SK-N-SH (cell line): Measurements from ENCODE around the gene UBASH3B. TPM values are rescaled to one million over a fixed set of nuclear protein-coding genes. Genes with fewer than 3 reads are reported as not detected.

Experiments used
- CTCF ChIA-PET: fragments of 300-600, 350-600 bp; formaldehyde crosslinking; extraction: SDS; loops from one replicate; lab custom pipeline; 2021; lab: Yijun Ruan, JAX
- POLR2A ChIA-PET: fragments of 350-600 bp; sonication (Branson Sonifier 250); formaldehyde crosslinking; extraction: SDS; loops from one replicate; lab custom pipeline; 2020; ENCODE audit warnings: antibody characterized with exemption, inconsistent platforms; lab: Yijun Ruan, JAX
- DNase-seq: peaks from one replicate; pipeline ENCODE4 v3.0.0; 2012
- H2AFZ ChIP-seq: fragments of 200-600 bp; sonication (generic); 2 replicates; pipeline ENCODE4 v1.8.1; 2016; ENCODE audit warnings: antibody characterized with exemption, mild to moderate bottlenecking, low read depth
- H3F3A ChIP-seq: fragments of 200-600 bp; sonication (generic); replicated peaks from 2 replicates; pipeline ENCODE3; 2016; ENCODE audit warnings: antibody characterized with exemption, mild to moderate bottlenecking; ENCODE audit not compliant: insufficient read depth
- H3K27ac ChIP-seq, 2 experiments: fragments of 200-500 bp in 1 of 2; fragments of 200-600 bp in 1 of 2; sonication (Bioruptor generic) in 1 of 2; sonication (generic), shearing (Covaris generic) in 1 of 2; 2 replicates each; pipeline versions ENCODE4 v1.5.1 to v1.6.1; 2014 to 2016; ENCODE audit warnings: low read depth in 2 of 2, inconsistent platforms in 1 of 2, low read length in 1 of 2, mild to moderate bottlenecking in 1 of 2, mixed read lengths in 1 of 2
- H3K27me3 ChIP-seq: fragments of 200-600 bp; sonication (generic), shearing (Covaris generic); 2 replicates; pipeline ENCODE4 v1.6.1; 2016; ENCODE audit warnings: mixed run types; ENCODE audit not compliant: insufficient read depth
- H3K36me3 ChIP-seq, 2 experiments: fragments of 200-500 bp in 1 of 2; fragments of 200-600 bp in 1 of 2; sonication (Bioruptor generic) in 1 of 2; sonication (generic) in 1 of 2; replicated peaks in 1 of 2; 2 replicates each; pipeline versions ENCODE3 to v1.5.1; 2014 to 2016; ENCODE audit warnings: low read length in 1 of 2, mild to moderate bottlenecking in 1 of 2; ENCODE audit not compliant: insufficient read depth in 2 of 2, control insufficient read depth in 1 of 2
- H3K4me1 ChIP-seq, 2 experiments: fragments of 200-500 bp in 1 of 2; fragments of 200-600 bp in 1 of 2; sonication (Bioruptor generic) in 1 of 2; sonication (generic), shearing (Covaris generic) in 1 of 2; 2 replicates each; pipeline versions ENCODE4 v1.5.1 to v1.6.1; 2014 to 2016; ENCODE audit warnings: low read depth in 1 of 2, low read length in 1 of 2, mixed run types in 1 of 2; ENCODE audit not compliant: insufficient read depth in 2 of 2, control insufficient read depth in 1 of 2
- H3K4me2 ChIP-seq: fragments of 200-600 bp; sonication (generic), shearing (Covaris generic); 2 replicates; pipeline ENCODE4 v1.6.1; 2017; ENCODE audit warnings: mixed run types
- H3K4me3 ChIP-seq, 2 experiments: fragments of 200-500 bp in 1 of 2; fragments of 200-600 bp in 1 of 2; sonication (Bioruptor generic) in 1 of 2; sonication (generic), shearing (Covaris generic) in 1 of 2; 2 replicates each; pipeline versions ENCODE4 v1.5.1 to v1.8.1; 2014 to 2016; ENCODE audit warnings: low read depth in 2 of 2, inconsistent platforms in 1 of 2, low read length in 1 of 2, mild to moderate bottlenecking in 1 of 2, mixed read lengths in 1 of 2, moderate library complexity in 1 of 2
- H3K79me2 ChIP-seq: fragments of 200-600 bp; sonication (generic); 2 replicates; pipeline ENCODE4 v1.8.1; 2017; ENCODE audit warnings: mild to moderate bottlenecking; ENCODE audit not compliant: insufficient read depth
- H3K9ac ChIP-seq: fragments of 200-600 bp; sonication (generic); 2 replicates; pipeline ENCODE4 v1.6.1; 2017; ENCODE audit warnings: mixed run types
- H3K9me2 ChIP-seq: fragments of 200-600 bp; sonication (generic); 2 replicates; pipeline ENCODE4 v1.6.1; 2017; ENCODE audit warnings: mixed run types
- H3K9me3 ChIP-seq: fragments of 200-600 bp; sonication (generic); 2 replicates; pipeline ENCODE4 v1.6.1; 2017; ENCODE audit warnings: mixed run types, mild to moderate bottlenecking, moderate library complexity
- H4K20me1 ChIP-seq: fragments of 200-600 bp; sonication (generic); 2 replicates; pipeline ENCODE4 v1.6.1; 2017; ENCODE audit warnings: mild to moderate bottlenecking, mixed run types; ENCODE audit not compliant: insufficient read depth
- CHD2 ChIP-seq: fragments of 150-350 bp; IDR thresholded peaks from 2 replicates; pipeline ENCODE4 v1.6.1; 2018; ENCODE audit warnings: low read length; ENCODE audit not compliant: partially characterized antibody
- CTCF ChIP-seq: fragments of 200-600 bp; sonication (generic); IDR thresholded peaks from 2 replicates; pipeline ENCODE4 v1.6.1; 2017; ENCODE audit warnings: antibody characterized with exemption, mild to moderate bottlenecking, moderate library complexity
- FOSL2 ChIP-seq: IDR thresholded peaks from 2 replicates; pipeline ENCODE4 v1.4.0; 2012; ENCODE audit warnings: low read depth, mild to moderate bottlenecking, moderate library complexity, borderline replicate concordance
- FOXM1 ChIP-seq: IDR thresholded peaks from 2 replicates; pipeline ENCODE4 v1.4.0; 2012; ENCODE audit warnings: low read depth, mild to moderate bottlenecking
- GATA2 ChIP-seq: sonication (generic); formaldehyde crosslinking; IDR thresholded peaks from 2 replicates; pipeline ENCODE4 v1.5.0; 2020; ENCODE audit warnings: mild to moderate bottlenecking, missing genetic modification reagents
- MXI1 ChIP-seq: IDR thresholded peaks from 2 replicates; pipeline ENCODE4 v1.6.1; 2012; ENCODE audit warnings: mild to moderate bottlenecking, low read depth, low read length, improper control_type of control experiment
- NRF1 ChIP-seq: IDR thresholded peaks from 2 replicates; pipeline ENCODE4 v1.6.1; 2012; ENCODE audit warnings: low read depth, mild to moderate bottlenecking, low read length
- PBX3 ChIP-seq: IDR thresholded peaks from 2 replicates; pipeline ENCODE4; 2012
- POLR2AphosphoS5 ChIP-seq: IDR thresholded peaks from 2 replicates; pipeline ENCODE4 v1.6.1; 2012; ENCODE audit warnings: low read depth, low read length
- RAD21 ChIP-seq: IDR thresholded peaks from 2 replicates; pipeline ENCODE4 v1.6.1; 2012; ENCODE audit warnings: mild to moderate bottlenecking, low read length
- RCOR1 ChIP-seq: fragments of 150-350 bp; IDR thresholded peaks from 2 replicates; pipeline ENCODE4 v1.6.1; 2017; ENCODE audit warnings: antibody characterized with exemption, low read length
- RFX5 ChIP-seq: IDR thresholded peaks from 2 replicates; pipeline ENCODE4 v1.6.1; 2012; ENCODE audit warnings: mild to moderate bottlenecking, improper control_type of control experiment, low read length
- RXRA ChIP-seq: IDR thresholded peaks from 2 replicates; pipeline ENCODE4 v1.4.0; 2012; ENCODE audit warnings: low read depth, mild to moderate bottlenecking, borderline replicate concordance
- SIN3A ChIP-seq: IDR thresholded peaks from 2 replicates; pipeline ENCODE4 v1.6.1; 2012; ENCODE audit warnings: low read depth, mild to moderate bottlenecking, low read length, moderate library complexity, borderline replicate concordance
- TAF1 ChIP-seq: IDR thresholded peaks from 2 replicates; pipeline ENCODE4 v1.6.1; 2012; ENCODE audit warnings: low read depth, mild to moderate bottlenecking, low read length, moderate library complexity, borderline replicate concordance
- TEAD4 ChIP-seq: IDR thresholded peaks from 2 replicates; pipeline ENCODE4 v1.4.0; 2012; ENCODE audit warnings: mild to moderate bottlenecking, borderline replicate concordance; ENCODE audit not compliant: insufficient read depth
- YY1 ChIP-seq: IDR thresholded peaks from 2 replicates; pipeline ENCODE4 v1.4.0; 2012; ENCODE audit warnings: low read depth, mild to moderate bottlenecking
- ZBTB33 ChIP-seq: IDR thresholded peaks from 2 replicates; pipeline ENCODE4 v1.4.0; 2012; ENCODE audit warnings: low read depth, borderline replicate concordance
- WGBS: methylation state at CpG from one replicate; pipeline ENCODE4 v1.1.6; 2017; ENCODE audit warnings: low lambda C conversion rate; 5-methylcytosine and 5-hydroxymethylcytosine counted together
- polyA plus RNA-seq, 3 experiments: library from polyadenylated mRNA; depleted of rRNA; stranded (reverse); fragments of >200 nt; gene quantifications; 2 replicates each; pipeline ENCODE4 v1.2.3, GENCODE V29; 2012
- TF ChIP-seq, protein P1 (sequence below): fragments of 150-350 bp; IDR thresholded peaks from 2 replicates; pipeline ENCODE4 v1.6.1; 2017; ENCODE audit warnings: antibody characterized with exemption, low read length, low read depth, borderline replicate concordance
- TF ChIP-seq, protein P2 (sequence below): IDR thresholded peaks from 2 replicates; pipeline ENCODE4 v1.4.0; 2012; ENCODE audit warnings: low read depth
- TF ChIP-seq, protein P3 (sequence below): IDR thresholded peaks from 2 replicates; pipeline ENCODE4 v1.6.1; 2012; ENCODE audit warnings: mild to moderate bottlenecking, low read depth, low read length, moderate library complexity
- TF ChIP-seq, protein P4 (sequence below): IDR thresholded peaks from 2 replicates; pipeline ENCODE4 v1.4.0; 2012; ENCODE audit warnings: low read depth, borderline replicate concordance

The UBASH3B gene
- polyA plus RNA-seq, 1 of the 3 experiments (the other 2 are of a cell fraction): 10.4 TPM

DNA sequence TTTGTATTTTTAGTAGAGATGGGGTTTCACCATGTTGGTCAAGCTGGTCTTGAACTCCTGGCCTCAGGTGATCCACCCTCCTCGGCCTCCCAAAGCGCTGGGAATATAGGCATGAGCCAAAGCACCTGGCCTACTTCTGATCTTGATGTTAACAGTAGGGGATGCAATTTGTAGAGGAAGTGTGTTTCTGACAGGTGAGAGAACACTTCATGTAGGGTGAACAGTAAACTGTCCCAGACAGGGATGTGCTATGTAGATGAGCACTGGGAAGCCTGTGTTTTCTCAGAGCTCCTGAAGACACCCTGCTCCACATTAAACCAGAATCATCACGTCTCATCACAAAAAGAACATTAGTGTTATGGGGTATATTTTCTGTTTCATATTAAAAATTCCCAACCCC is 45.1 kb downstream of the UBASH3B start (continued):
- TF ChIP-seq, protein P1, sequence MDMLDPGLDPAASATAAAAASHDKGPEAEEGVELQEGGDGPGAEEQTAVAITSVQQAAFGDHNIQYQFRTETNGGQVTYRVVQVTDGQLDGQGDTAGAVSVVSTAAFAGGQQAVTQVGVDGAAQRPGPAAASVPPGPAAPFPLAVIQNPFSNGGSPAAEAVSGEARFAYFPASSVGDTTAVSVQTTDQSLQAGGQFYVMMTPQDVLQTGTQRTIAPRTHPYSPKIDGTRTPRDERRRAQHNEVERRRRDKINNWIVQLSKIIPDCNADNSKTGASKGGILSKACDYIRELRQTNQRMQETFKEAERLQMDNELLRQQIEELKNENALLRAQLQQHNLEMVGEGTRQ: no peak
- no peak for TF ChIP-seq RXRA

- Histone ChIP-seq H3K4me3 (no peak overlapping the region), H3F3A (peaks cover 13% of the 10 kb centered on the region), H3K4me1 (peaks cover 0 to 13% of the 10 kb centered on the region in 2 experiments; a peak in 1 of 4 replicates), H3K79me2 (peaks cover 69% of the 10 kb centered on the region; the same call in 1 of the 2 replicates), H3K4me2 (no peak overlapping the region), H2AFZ (no peak overlapping the region), H3K36me3 (no peaks in the 10 kb centered on the region), H3K9ac (no peak overlapping the region), H3K9me3 (no peaks in the 10 kb centered on the region), H3K27me3 (no peaks in the 10 kb centered on the region), H3K9me2 (no peaks in the 10 kb centered on the region), H4K20me1 (no peaks in the 10 kb centered on the region), H3K27ac (no peak overlapping the region)
- POLR2A ChIA-PET: no interaction called here
- WGBS: 81% methylated on average over 4 of the region's 4 CpGs
- CTCF ChIA-PET: no interaction called here
- no peak for TF ChIP-seq SIN3A
- TF ChIP-seq GATA2 (CRISPR knock-in tag): no peak
- no peak for TF ChIP-seq TAF1
- TF ChIP-seq, protein P2, sequence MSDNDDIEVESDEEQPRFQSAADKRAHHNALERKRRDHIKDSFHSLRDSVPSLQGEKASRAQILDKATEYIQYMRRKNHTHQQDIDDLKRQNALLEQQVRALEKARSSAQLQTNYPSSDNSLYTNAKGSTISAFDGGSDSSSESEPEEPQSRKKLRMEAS: no peak
- TF ChIP-seq NRF1: no peak
- no peak for TF ChIP-seq MXI1
- no peak for TF ChIP-seq FOSL2
- TF ChIP-seq, protein P3, sequence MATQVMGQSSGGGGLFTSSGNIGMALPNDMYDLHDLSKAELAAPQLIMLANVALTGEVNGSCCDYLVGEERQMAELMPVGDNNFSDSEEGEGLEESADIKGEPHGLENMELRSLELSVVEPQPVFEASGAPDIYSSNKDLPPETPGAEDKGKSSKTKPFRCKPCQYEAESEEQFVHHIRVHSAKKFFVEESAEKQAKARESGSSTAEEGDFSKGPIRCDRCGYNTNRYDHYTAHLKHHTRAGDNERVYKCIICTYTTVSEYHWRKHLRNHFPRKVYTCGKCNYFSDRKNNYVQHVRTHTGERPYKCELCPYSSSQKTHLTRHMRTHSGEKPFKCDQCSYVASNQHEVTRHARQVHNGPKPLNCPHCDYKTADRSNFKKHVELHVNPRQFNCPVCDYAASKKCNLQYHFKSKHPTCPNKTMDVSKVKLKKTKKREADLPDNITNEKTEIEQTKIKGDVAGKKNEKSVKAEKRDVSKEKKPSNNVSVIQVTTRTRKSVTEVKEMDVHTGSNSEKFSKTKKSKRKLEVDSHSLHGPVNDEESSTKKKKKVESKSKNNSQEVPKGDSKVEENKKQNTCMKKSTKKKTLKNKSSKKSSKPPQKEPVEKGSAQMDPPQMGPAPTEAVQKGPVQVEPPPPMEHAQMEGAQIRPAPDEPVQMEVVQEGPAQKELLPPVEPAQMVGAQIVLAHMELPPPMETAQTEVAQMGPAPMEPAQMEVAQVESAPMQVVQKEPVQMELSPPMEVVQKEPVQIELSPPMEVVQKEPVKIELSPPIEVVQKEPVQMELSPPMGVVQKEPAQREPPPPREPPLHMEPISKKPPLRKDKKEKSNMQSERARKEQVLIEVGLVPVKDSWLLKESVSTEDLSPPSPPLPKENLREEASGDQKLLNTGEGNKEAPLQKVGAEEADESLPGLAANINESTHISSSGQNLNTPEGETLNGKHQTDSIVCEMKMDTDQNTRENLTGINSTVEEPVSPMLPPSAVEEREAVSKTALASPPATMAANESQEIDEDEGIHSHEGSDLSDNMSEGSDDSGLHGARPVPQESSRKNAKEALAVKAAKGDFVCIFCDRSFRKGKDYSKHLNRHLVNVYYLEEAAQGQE: no peak
- no peak for TF ChIP-seq FOXM1
- no peak for TF ChIP-seq RFX5
- TF ChIP-seq TEAD4: no peak
- no peak for TF ChIP-seq CTCF
- TF ChIP-seq CHD2: no peak
- TF ChIP-seq YY1: no peak
- no peak for TF ChIP-seq POLR2AphosphoS5
- no peak for TF ChIP-seq PBX3
- TF ChIP-seq RCOR1: no peak
- no peak for TF ChIP-seq ZBTB33
- TF ChIP-seq RAD21: no peak
- TF ChIP-seq, protein P4, sequence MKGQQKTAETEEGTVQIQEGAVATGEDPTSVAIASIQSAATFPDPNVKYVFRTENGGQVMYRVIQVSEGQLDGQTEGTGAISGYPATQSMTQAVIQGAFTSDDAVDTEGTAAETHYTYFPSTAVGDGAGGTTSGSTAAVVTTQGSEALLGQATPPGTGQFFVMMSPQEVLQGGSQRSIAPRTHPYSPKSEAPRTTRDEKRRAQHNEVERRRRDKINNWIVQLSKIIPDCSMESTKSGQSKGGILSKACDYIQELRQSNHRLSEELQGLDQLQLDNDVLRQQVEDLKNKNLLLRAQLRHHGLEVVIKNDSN: no peak
- no peak for DNase-seq
Measured at GRCh38 chr11:122701143-122701542, 45.6 kb downstream of the UBASH3B start.
